ENCODE measurements around the gene SLC22A15. TPM values are rescaled to one million over a fixed set of nuclear protein-coding genes. Genes with fewer than 3 reads are reported as not detected.
A peak's percentile ranks its signal among the peaks of the same experiment; 100 is the strongest.

SLC22A15 gene
- total and polyA plus RNA-seq, 4 donors: 5.3 to 16.4 (median 10.7) TPM

DNA sequence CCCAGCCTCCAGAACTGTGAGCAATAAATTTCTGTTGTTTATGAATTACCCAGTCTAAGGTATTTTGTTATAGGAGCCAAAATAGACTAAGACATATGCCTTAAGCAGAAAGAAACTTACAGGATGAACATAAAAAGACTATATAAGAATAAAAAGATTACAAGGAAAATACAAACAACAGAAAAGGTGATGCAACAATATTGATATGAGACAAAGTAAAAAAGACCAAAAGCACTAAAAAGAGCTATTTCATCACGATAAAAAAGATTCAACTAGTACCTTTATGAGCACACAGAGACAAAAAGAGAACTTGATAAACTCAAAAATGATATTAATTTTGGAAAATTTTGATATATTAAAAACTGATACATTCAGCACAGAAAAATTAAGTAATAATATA is 3.2 kb upstream of the SLC22A15 start:
- 92 to 94% methylated on average over 1 of the region's 1 CpG for WGBS, 2 donors
- Histone ChIP-seq H3K27ac (ENCODE audit: low read depth in 1 of 2, low read length in 1 of 2) (no peak overlapping the region), H3K4me1 (ENCODE audit: control insufficient read depth in 5 of 5, insufficient read depth in 5 of 5, low read length in 5 of 5) (peaks cover 0 to 6% (median 2%) of the 10 kb centered on the region in 5 donors), H3K9ac (ENCODE audit: insufficient read depth in 1 of 2, low read length in 2 of 2) (no peak overlapping the region), H3K27me3 (ENCODE audit: control insufficient read depth in 3 of 3, insufficient read depth in 3 of 3, low read length in 2 of 3) (no peaks in the 10 kb centered on the region), H3K4me3 (no peak overlapping the region), H3K9me3 (ENCODE audit: control insufficient read depth in 4 of 4, insufficient read depth in 3 of 4, low read length in 3 of 4) (no peaks in the 10 kb centered on the region), H3K36me3 (ENCODE audit: control insufficient read depth in 4 of 4, insufficient read depth in 4 of 4, low read length in 4 of 4) (no peaks in the 10 kb centered on the region)
- TF ChIP-seq, protein P1, sequence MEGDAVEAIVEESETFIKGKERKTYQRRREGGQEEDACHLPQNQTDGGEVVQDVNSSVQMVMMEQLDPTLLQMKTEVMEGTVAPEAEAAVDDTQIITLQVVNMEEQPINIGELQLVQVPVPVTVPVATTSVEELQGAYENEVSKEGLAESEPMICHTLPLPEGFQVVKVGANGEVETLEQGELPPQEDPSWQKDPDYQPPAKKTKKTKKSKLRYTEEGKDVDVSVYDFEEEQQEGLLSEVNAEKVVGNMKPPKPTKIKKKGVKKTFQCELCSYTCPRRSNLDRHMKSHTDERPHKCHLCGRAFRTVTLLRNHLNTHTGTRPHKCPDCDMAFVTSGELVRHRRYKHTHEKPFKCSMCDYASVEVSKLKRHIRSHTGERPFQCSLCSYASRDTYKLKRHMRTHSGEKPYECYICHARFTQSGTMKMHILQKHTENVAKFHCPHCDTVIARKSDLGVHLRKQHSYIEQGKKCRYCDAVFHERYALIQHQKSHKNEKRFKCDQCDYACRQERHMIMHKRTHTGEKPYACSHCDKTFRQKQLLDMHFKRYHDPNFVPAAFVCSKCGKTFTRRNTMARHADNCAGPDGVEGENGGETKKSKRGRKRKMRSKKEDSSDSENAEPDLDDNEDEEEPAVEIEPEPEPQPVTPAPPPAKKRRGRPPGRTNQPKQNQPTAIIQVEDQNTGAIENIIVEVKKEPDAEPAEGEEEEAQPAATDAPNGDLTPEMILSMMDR (IDR thresholded peaks at IDR 0.05; ENCODE audit: control extremely low read depth, extremely low read depth): no peak
- ATAC-seq (ENCODE audit: insufficient read depth, low FRiP score) (no peak), DNase-seq (no peak)

DNA sequence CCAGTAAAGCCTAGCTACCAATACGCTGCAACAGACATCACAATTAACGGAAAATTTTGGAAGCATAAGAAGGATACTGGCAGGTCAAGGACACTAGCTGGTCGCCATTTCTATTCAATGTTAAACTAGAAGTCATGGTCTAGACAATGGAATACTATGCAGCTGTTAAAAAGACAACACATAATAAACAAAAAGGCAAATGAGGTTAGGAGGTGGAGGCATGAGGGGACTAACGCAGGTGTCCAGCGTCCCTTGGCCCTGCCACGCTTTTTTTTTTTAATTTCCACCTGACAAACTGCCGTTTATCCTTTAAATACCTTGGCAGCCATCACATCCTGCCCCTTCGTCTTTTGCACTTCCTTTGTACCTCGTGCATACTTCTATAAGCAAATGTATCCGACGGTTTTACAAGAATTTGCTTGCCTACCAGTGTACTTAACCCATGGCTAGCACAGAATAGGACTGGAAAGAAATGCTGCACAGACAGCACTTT is 698 bp upstream of the SLC22A15 start:
- peaks cover 0 to 6% (median 2%) of the 10 kb centered on the region in 5 donors for H3K4me1 ChIP-seq (ENCODE audit: control insufficient read depth in 5 of 5, insufficient read depth in 5 of 5, low read length in 5 of 5)
- peak overlapping the region; percentile 9 to 76 for H3K27ac ChIP-seq (ENCODE audit: low read depth in 1 of 2, low read length in 1 of 2)
- H3K36me3 ChIP-seq (ENCODE audit: control insufficient read depth in 4 of 4, insufficient read depth in 4 of 4, low read length in 4 of 4): no peaks in the 10 kb centered on the region
- TF ChIP-seq, protein P1 (IDR thresholded peaks at IDR 0.05; ENCODE audit: control extremely low read depth, extremely low read depth): no peak
- H3K4me3 ChIP-seq: peak overlapping the region; percentile 52
- no peak for ATAC-seq (ENCODE audit: insufficient read depth, low FRiP score)
- H3K27me3 ChIP-seq (ENCODE audit: control insufficient read depth in 3 of 3, insufficient read depth in 3 of 3, low read length in 2 of 3): no peaks in the 10 kb centered on the region
- H3K9ac ChIP-seq (ENCODE audit: insufficient read depth in 1 of 2, low read length in 2 of 2): peak overlapping the region; percentile 40 to 67
- H3K9me3 ChIP-seq (ENCODE audit: control insufficient read depth in 4 of 4, insufficient read depth in 3 of 4, low read length in 3 of 4): no peaks in the 10 kb centered on the region
- DNase-seq: no peak
- WGBS, 2 donors: 35 to 40% methylated on average over 11 of the region's 11 CpGs

DNA sequence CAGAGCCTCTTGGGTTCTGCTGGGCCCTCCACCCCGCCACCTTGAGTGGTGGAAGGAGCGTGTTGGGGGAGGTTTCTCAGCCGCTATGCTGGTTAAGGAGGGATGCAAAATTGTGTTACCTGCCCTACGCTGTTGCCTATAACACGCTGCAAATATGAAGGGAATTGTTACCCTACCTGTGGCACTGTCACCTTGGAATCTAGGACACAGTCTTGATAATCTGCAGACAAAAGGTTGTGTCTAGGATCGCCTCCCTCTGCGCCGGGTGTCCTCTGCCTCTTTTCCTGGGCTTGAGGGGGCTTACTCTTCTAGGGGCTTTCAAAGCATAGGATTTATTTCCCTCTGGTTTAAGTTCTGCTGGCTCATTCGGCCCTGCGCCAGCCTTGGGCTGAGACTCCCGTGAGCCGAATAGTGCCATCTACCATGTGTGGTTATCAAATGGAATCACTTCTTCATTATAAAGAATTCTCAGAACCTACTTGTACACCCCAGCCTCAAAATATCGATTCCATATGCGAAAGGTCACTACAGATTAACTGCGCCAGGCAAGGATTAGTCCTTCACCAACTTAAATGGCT is 697 bp downstream of the SLC22A15 start:
- peaks cover 0 to 6% (median 2%) of the 10 kb centered on the region in 5 donors for H3K4me1 ChIP-seq (ENCODE audit: control insufficient read depth in 5 of 5, insufficient read depth in 5 of 5, low read length in 5 of 5)
- H3K27me3 ChIP-seq (ENCODE audit: control insufficient read depth in 3 of 3, insufficient read depth in 3 of 3, low read length in 2 of 3): no peaks in the 10 kb centered on the region
- ATAC-seq (ENCODE audit: insufficient read depth, low FRiP score): no peak
- WGBS, 2 donors: 35 to 51% methylated on average over 14 to 15 of the region's 15 CpGs
- no peaks in the 10 kb centered on the region for H3K36me3 ChIP-seq (ENCODE audit: control insufficient read depth in 4 of 4, insufficient read depth in 4 of 4, low read length in 4 of 4)
- H3K9me3 ChIP-seq (ENCODE audit: control insufficient read depth in 4 of 4, insufficient read depth in 3 of 4, low read length in 3 of 4): no peaks in the 10 kb centered on the region
- peak overlapping the region; percentile 52 for H3K4me3 ChIP-seq
- TF ChIP-seq, protein P1 (IDR thresholded peaks at IDR 0.05; ENCODE audit: control extremely low read depth, extremely low read depth): no peak
- no peak overlapping the region for H3K9ac ChIP-seq (ENCODE audit: insufficient read depth in 1 of 2, low read length in 2 of 2)
- DNase-seq: peak in 2 of 3 donors; percentile 20 to 33
- peak overlapping the region; percentile 9 to 89 for H3K27ac ChIP-seq (ENCODE audit: low read depth in 1 of 2, low read length in 1 of 2)
